ENCODE data around the gene FAM72D. TPM values are rescaled to one million over a fixed set of nuclear protein-coding genes. Genes with fewer than 3 reads are reported as not detected.
"Not testable (repeated sequence)": the region's sequence is repeated elsewhere in the genome, so short reads cannot be mapped to it uniquely, and the experiment has no call there.

FAM72D gene
- total RNA-seq, 1 experiment from 2014 or later, result 11.9 TPM

- H3K27ac Mint-ChIP-seq (ENCODE audit: low read depth, unreplicated experiment); DNase-seq (ENCODE audit: unreplicated experiment); H3K36me3 Mint-ChIP-seq (ENCODE audit: insufficient read depth, unreplicated experiment); POLR2A ChIA-PET; BruUV-seq (replicated peaks); H3K9me3 Mint-ChIP-seq (ENCODE audit: unreplicated experiment); H3K27me3 Mint-ChIP-seq (ENCODE audit: insufficient read depth, unreplicated experiment); intact Hi-C loops (cut with micrococcal nuclease); H3K4me1 Mint-ChIP-seq (ENCODE audit: insufficient read depth, unreplicated experiment); CTCF ChIA-PET; H3K4me3 Mint-ChIP-seq (ENCODE audit: unreplicated experiment): not testable (repeated sequence)
Measured at GRCh38 chr1:145140549-145140948, 44.8 kb downstream of the FAM72D start.

- H3K4me1 Mint-ChIP-seq (ENCODE audit: insufficient read depth, unreplicated experiment); H3K4me3 Mint-ChIP-seq (ENCODE audit: unreplicated experiment); H3K36me3 Mint-ChIP-seq (ENCODE audit: insufficient read depth, unreplicated experiment); H3K9me3 Mint-ChIP-seq (ENCODE audit: unreplicated experiment); DNase-seq (ENCODE audit: unreplicated experiment); intact Hi-C loops (cut with micrococcal nuclease); H3K27ac Mint-ChIP-seq (ENCODE audit: low read depth, unreplicated experiment); BruUV-seq (replicated peaks); CTCF ChIA-PET; POLR2A ChIA-PET; H3K27me3 Mint-ChIP-seq (ENCODE audit: insufficient read depth, unreplicated experiment): not testable (repeated sequence)
Measured at GRCh38 chr1:145144264-145144913, 48.6 kb downstream of the FAM72D start.

GRCh38 chr1:145146308-145146707 is 50.5 kb downstream of the FAM72D start:
- CTCF ChIA-PET; H3K27me3 Mint-ChIP-seq (ENCODE audit: insufficient read depth, unreplicated experiment); H3K9me3 Mint-ChIP-seq (ENCODE audit: unreplicated experiment); POLR2A ChIA-PET; H3K27ac Mint-ChIP-seq (ENCODE audit: low read depth, unreplicated experiment); H3K36me3 Mint-ChIP-seq (ENCODE audit: insufficient read depth, unreplicated experiment); H3K4me3 Mint-ChIP-seq (ENCODE audit: unreplicated experiment); intact Hi-C loops (cut with micrococcal nuclease); BruUV-seq (replicated peaks); H3K4me1 Mint-ChIP-seq (ENCODE audit: insufficient read depth, unreplicated experiment); DNase-seq (ENCODE audit: unreplicated experiment): not testable (repeated sequence)

- intact Hi-C loops (cut with micrococcal nuclease); CTCF ChIA-PET; H3K4me1 Mint-ChIP-seq (ENCODE audit: insufficient read depth, unreplicated experiment); H3K27me3 Mint-ChIP-seq (ENCODE audit: insufficient read depth, unreplicated experiment); BruUV-seq (replicated peaks); H3K27ac Mint-ChIP-seq (ENCODE audit: low read depth, unreplicated experiment); H3K4me3 Mint-ChIP-seq (ENCODE audit: unreplicated experiment); H3K36me3 Mint-ChIP-seq (ENCODE audit: insufficient read depth, unreplicated experiment); H3K9me3 Mint-ChIP-seq (ENCODE audit: unreplicated experiment); DNase-seq (ENCODE audit: unreplicated experiment); POLR2A ChIA-PET: not testable (repeated sequence)
Measured at GRCh38 chr1:145147172-145147571, 51.4 kb downstream of the FAM72D start.

GRCh38 chr1:145155421-145155820 is 59.6 kb downstream of the FAM72D start:
- H3K27ac Mint-ChIP-seq (ENCODE audit: low read depth, unreplicated experiment); H3K4me1 Mint-ChIP-seq (ENCODE audit: insufficient read depth, unreplicated experiment); H3K4me3 Mint-ChIP-seq (ENCODE audit: unreplicated experiment); POLR2A ChIA-PET; H3K9me3 Mint-ChIP-seq (ENCODE audit: unreplicated experiment); CTCF ChIA-PET; H3K36me3 Mint-ChIP-seq (ENCODE audit: insufficient read depth, unreplicated experiment); H3K27me3 Mint-ChIP-seq (ENCODE audit: insufficient read depth, unreplicated experiment); BruUV-seq (replicated peaks); intact Hi-C loops (cut with micrococcal nuclease); DNase-seq (ENCODE audit: unreplicated experiment): not testable (repeated sequence)

- H3K4me3 Mint-ChIP-seq (ENCODE audit: unreplicated experiment); CTCF ChIA-PET; intact Hi-C loops (cut with micrococcal nuclease); H3K27me3 Mint-ChIP-seq (ENCODE audit: insufficient read depth, unreplicated experiment); H3K9me3 Mint-ChIP-seq (ENCODE audit: unreplicated experiment); H3K36me3 Mint-ChIP-seq (ENCODE audit: insufficient read depth, unreplicated experiment); H3K27ac Mint-ChIP-seq (ENCODE audit: low read depth, unreplicated experiment); POLR2A ChIA-PET; BruUV-seq (replicated peaks); H3K4me1 Mint-ChIP-seq (ENCODE audit: insufficient read depth, unreplicated experiment); DNase-seq (ENCODE audit: unreplicated experiment): not testable (repeated sequence)
Measured at GRCh38 chr1:145155873-145156272, 60.1 kb downstream of the FAM72D start.

- H3K9me3 Mint-ChIP-seq (ENCODE audit: unreplicated experiment); intact Hi-C loops (cut with micrococcal nuclease); CTCF ChIA-PET; H3K36me3 Mint-ChIP-seq (ENCODE audit: insufficient read depth, unreplicated experiment); DNase-seq (ENCODE audit: unreplicated experiment); H3K4me1 Mint-ChIP-seq (ENCODE audit: insufficient read depth, unreplicated experiment); H3K27ac Mint-ChIP-seq (ENCODE audit: low read depth, unreplicated experiment); BruUV-seq (replicated peaks); POLR2A ChIA-PET; H3K27me3 Mint-ChIP-seq (ENCODE audit: insufficient read depth, unreplicated experiment); H3K4me3 Mint-ChIP-seq (ENCODE audit: unreplicated experiment): not testable (repeated sequence)
Measured at GRCh38 chr1:145156891-145157610, 61.3 kb downstream of the FAM72D start.

- H3K4me1 Mint-ChIP-seq (ENCODE audit: insufficient read depth, unreplicated experiment); H3K9me3 Mint-ChIP-seq (ENCODE audit: unreplicated experiment); intact Hi-C loops (cut with micrococcal nuclease); BruUV-seq (replicated peaks); H3K36me3 Mint-ChIP-seq (ENCODE audit: insufficient read depth, unreplicated experiment); H3K27ac Mint-ChIP-seq (ENCODE audit: low read depth, unreplicated experiment); POLR2A ChIA-PET; DNase-seq (ENCODE audit: unreplicated experiment); H3K4me3 Mint-ChIP-seq (ENCODE audit: unreplicated experiment); H3K27me3 Mint-ChIP-seq (ENCODE audit: insufficient read depth, unreplicated experiment); CTCF ChIA-PET: not testable (repeated sequence)
Measured at GRCh38 chr1:145157715-145158114, 61.9 kb downstream of the FAM72D start.

GRCh38 chr1:145161046-145161752 is 65.4 kb downstream of the FAM72D start:
- H3K4me3 Mint-ChIP-seq (ENCODE audit: unreplicated experiment); H3K9me3 Mint-ChIP-seq (ENCODE audit: unreplicated experiment); CTCF ChIA-PET; H3K36me3 Mint-ChIP-seq (ENCODE audit: insufficient read depth, unreplicated experiment); H3K27me3 Mint-ChIP-seq (ENCODE audit: insufficient read depth, unreplicated experiment); intact Hi-C loops (cut with micrococcal nuclease); DNase-seq (ENCODE audit: unreplicated experiment); H3K4me1 Mint-ChIP-seq (ENCODE audit: insufficient read depth, unreplicated experiment); H3K27ac Mint-ChIP-seq (ENCODE audit: low read depth, unreplicated experiment); POLR2A ChIA-PET: not testable (repeated sequence)
- TSS peak; percentile 100 for BruUV-seq (replicated peaks)
